Measurements from ENCODE around the gene RBM43.

DNA sequence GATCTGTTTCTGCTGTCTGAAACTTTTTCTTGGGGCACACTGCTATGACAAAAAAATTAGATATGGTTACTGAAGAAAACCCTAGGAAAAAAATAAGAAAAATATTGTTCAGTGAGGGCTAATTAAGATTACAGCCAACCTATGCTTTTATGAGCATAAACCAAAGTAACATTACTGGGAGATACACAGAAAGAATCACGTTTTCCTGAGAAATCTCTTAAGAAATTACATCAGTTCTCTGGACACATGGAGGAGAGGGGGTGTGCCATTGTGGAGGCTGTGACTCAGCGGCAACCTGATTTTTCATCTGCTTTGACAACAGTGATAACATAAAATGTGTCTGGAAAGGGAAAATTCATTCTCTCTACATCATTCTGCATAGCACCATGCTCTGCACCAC is 41.2 kb upstream of the RBM43 start:
- TF ChIP-seq GATA3 (IDR thresholded peaks at IDR 0.05; ENCODE audit: low read depth, low read length) (no peak), GATA2 (IDR thresholded peaks at IDR 0.05; ENCODE audit: low read depth, low read length) (no peak)

All from SH-SY5Y (cell line).